ENCODE data around the gene CNTN5. TPM values are rescaled to one million over a fixed set of nuclear protein-coding genes. Genes with fewer than 3 reads are reported as not detected.

CNTN5 gene
- polyA plus RNA-seq, 1 of the 3 experiments (the other 2 are of a cell fraction), result not detected

GRCh38 chr11:99229544-99229943 lies 208.8 kb downstream of the CNTN5 start (continued):
- TF ChIP-seq PBX3 (IDR thresholded peaks at IDR 0.05) (no peak), YY1 (IDR thresholded peaks at IDR 0.05; ENCODE audit: low read depth) (no peak), EZH2phosphoT487 (IDR thresholded peaks at IDR 0.05; ENCODE audit: borderline replicate concordance, low read depth) (no peak), MXI1 (IDR thresholded peaks at IDR 0.05; ENCODE audit: low read depth, low read length) (no peak), RCOR1 (IDR thresholded peaks at IDR 0.05; ENCODE audit: low read length) (no peak)

DNA sequence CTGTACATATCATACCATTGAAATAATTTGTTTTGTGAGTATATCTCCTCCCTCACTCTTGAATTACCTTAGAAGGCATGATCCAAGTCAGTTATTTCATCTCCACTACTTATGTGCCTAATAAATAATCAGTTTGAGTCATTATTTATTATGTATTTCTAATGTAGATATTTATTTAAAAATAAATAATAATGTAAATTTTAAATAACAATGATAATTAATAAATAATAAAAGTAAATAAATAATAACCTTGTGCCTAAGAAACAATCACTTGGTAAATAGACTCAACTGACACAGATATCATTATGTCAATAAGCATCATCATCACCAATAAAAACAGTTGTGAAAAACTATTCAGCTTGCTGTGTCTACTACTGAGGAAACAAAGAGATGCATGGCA lies 213.8 kb downstream of the CNTN5 start:
- no peak for TF ChIP-seq SMC3 (IDR thresholded peaks at IDR 0.05; ENCODE audit: low read depth, low read length)
- TF ChIP-seq FOSL2 (IDR thresholded peaks at IDR 0.05; ENCODE audit: borderline replicate concordance, low read depth), result no peak
- TF ChIP-seq FOXM1 (IDR thresholded peaks at IDR 0.05; ENCODE audit: low read depth), result no peak
- TF ChIP-seq POLR2AphosphoS5 (IDR thresholded peaks at IDR 0.05; ENCODE audit: low read depth, low read length), result no peak
- TF ChIP-seq NRF1 (IDR thresholded peaks at IDR 0.05; ENCODE audit: low read depth, low read length), result no peak
- no peak for TF ChIP-seq CTCF (IDR thresholded peaks at IDR 0.05)
- ChIA-PET CTCF (no interaction called here), POLR2A (no interaction called here)
- Histone ChIP-seq H3K9ac (no peak overlapping the region), H3K27me3 (ENCODE audit: insufficient read depth) (no peaks in the 10 kb centered on the region), H3K9me2 (no peaks in the 10 kb centered on the region), H3K9me3 (no peaks in the 10 kb centered on the region), H3K36me3 (replicated peaks in 1 of 2; ENCODE audit: control insufficient read depth in 1 of 2, insufficient read depth in 2 of 2, low read length in 1 of 2) (no peaks in the 10 kb centered on the region), H4K20me1 (ENCODE audit: insufficient read depth) (no peaks in the 10 kb centered on the region), H3K4me3 (ENCODE audit: low read depth in 2 of 2, low read length in 1 of 2) (no peak overlapping the region), H3K4me2 (no peak overlapping the region), H3K27ac (ENCODE audit: low read depth in 2 of 2, low read length in 1 of 2) (no peak overlapping the region), H3F3A (replicated peaks; ENCODE audit: insufficient read depth) (no peaks in the 10 kb centered on the region), H3K4me1 (ENCODE audit: control insufficient read depth in 1 of 2, insufficient read depth in 2 of 2, low read depth in 1 of 2, low read length in 1 of 2) (no peaks in the 10 kb centered on the region), H3K79me2 (ENCODE audit: insufficient read depth) (no peaks in the 10 kb centered on the region), H2AFZ (ENCODE audit: low read depth) (no peak overlapping the region)
- DNase-seq, result no peak

DNA sequence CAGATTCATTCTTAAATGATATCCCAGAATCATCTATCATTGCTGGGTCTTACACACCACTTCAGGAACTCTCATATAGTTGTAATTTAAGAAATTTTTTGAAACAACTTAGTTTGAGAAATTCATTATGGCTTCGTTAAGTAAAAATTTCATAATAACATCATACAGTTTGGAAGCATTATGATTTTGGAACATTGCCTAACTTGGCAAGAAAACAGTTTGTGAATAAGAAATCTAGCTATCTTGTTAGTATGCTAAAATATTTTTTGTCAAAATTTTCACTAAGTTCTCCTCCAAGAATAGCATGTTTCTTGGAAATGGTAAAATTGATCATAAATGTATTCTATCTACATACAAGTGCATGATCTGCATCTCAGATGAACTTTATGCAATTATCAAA lies 217.7 kb downstream of the CNTN5 start:
- H3K27me3 ChIP-seq (ENCODE audit: insufficient read depth), result no peaks in the 10 kb centered on the region
- no peaks in the 10 kb centered on the region for H3K36me3 ChIP-seq (replicated peaks in 1 of 2; ENCODE audit: control insufficient read depth in 1 of 2, insufficient read depth in 2 of 2, low read length in 1 of 2)
- H3K9me2 ChIP-seq, result no peaks in the 10 kb centered on the region
- no peak overlapping the region for H3K4me3 ChIP-seq (ENCODE audit: low read depth in 2 of 2, low read length in 1 of 2)
- no peak overlapping the region for H3K9ac ChIP-seq
- POLR2A ChIA-PET, result no interaction called here
- CTCF ChIA-PET, result no interaction called here
- no peaks in the 10 kb centered on the region for H3K4me1 ChIP-seq (ENCODE audit: control insufficient read depth in 1 of 2, insufficient read depth in 2 of 2, low read depth in 1 of 2, low read length in 1 of 2)
- DNase-seq, result no peak
- 10% methylated on average over 1 of the region's 1 CpG for WGBS (ENCODE audit: low lambda C conversion rate)
- no peak overlapping the region for H2AFZ ChIP-seq (ENCODE audit: low read depth)
- no peak for TF ChIP-seq TEAD4 (IDR thresholded peaks at IDR 0.05; ENCODE audit: borderline replicate concordance, insufficient read depth)
- TF ChIP-seq YY1 (IDR thresholded peaks at IDR 0.05; ENCODE audit: low read depth), result no peak
- no peak for TF ChIP-seq CTCF (IDR thresholded peaks at IDR 0.05)
- TF ChIP-seq SMC3 (IDR thresholded peaks at IDR 0.05; ENCODE audit: low read depth, low read length), result no peak
- no peak for TF ChIP-seq GABPA (IDR thresholded peaks at IDR 0.05; ENCODE audit: low read depth)
- no peak for TF ChIP-seq JUND (IDR thresholded peaks at IDR 0.05)
- TF ChIP-seq, protein P1, sequence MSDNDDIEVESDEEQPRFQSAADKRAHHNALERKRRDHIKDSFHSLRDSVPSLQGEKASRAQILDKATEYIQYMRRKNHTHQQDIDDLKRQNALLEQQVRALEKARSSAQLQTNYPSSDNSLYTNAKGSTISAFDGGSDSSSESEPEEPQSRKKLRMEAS (IDR thresholded peaks at IDR 0.05; ENCODE audit: low read depth), result no peak
- no peak for TF ChIP-seq GATA2 (CRISPR knock-in tag; IDR thresholded peaks at IDR 0.05)
- H3K4me2 ChIP-seq, result no peak overlapping the region
- no peaks in the 10 kb centered on the region for H3K9me3 ChIP-seq
- H3K27ac ChIP-seq (ENCODE audit: low read depth in 2 of 2, low read length in 1 of 2), result no peak overlapping the region
- no peaks in the 10 kb centered on the region for H4K20me1 ChIP-seq (ENCODE audit: insufficient read depth)
- no peaks in the 10 kb centered on the region for H3K79me2 ChIP-seq (ENCODE audit: insufficient read depth)
- H3F3A ChIP-seq (replicated peaks; ENCODE audit: insufficient read depth), result no peaks in the 10 kb centered on the region

All from SK-N-SH (cell line).